Activated B cell treated with CpG ODN at 0.5 μM for 24 hours (primary cell): ENCODE measurements around the gene ITIH4. TPM values are rescaled to one million over a fixed set of nuclear protein-coding genes. Genes with fewer than 3 reads are reported as not detected.

Experiments
- ATAC-seq: fragments of 200-7000 bp; cut with Tn5 transposase; one replicate; pipeline ENCODE4 v1.10.0; 2021; ENCODE audit warnings: low read depth, mild to moderate bottlenecking, moderate library complexity
- CTCF ChIA-PET: fragments of 350-600 bp; sonication (Branson Sonifier 250); formaldehyde crosslinking; loops from one replicate; lab custom pipeline; 2021; ENCODE audit warnings: antibody characterized with exemption; lab: Charles Lee
- POLR2A ChIA-PET: fragments of 350-600 bp; sonication (Branson Sonifier 250); formaldehyde crosslinking; loops from one replicate; lab custom pipeline; 2021; ENCODE audit warnings: antibody characterized with exemption; lab: Charles Lee
- DNase-seq: peaks from one replicate; pipeline ENCODE4 v3.0.0; 2022
- H3K27ac Mint-ChIP-seq: one replicate; pipeline ENCODE4 v1.8.0; 2020; ENCODE audit warnings: mixed read lengths
- H3K27me3 Mint-ChIP-seq: one replicate; pipeline ENCODE4 v1.8.0; 2021; ENCODE audit warnings: mixed read lengths
- H3K36me3 Mint-ChIP-seq: one replicate; pipeline ENCODE4 v1.8.0; 2021; ENCODE audit warnings: low read depth, mixed read lengths
- H3K4me1 Mint-ChIP-seq: one replicate; pipeline ENCODE4 v1.8.0; 2021; ENCODE audit warnings: mixed read lengths
- H3K4me3 Mint-ChIP-seq: one replicate; pipeline ENCODE4 v1.8.0; 2020; ENCODE audit warnings: mild to moderate bottlenecking, mixed read lengths
- H3K9me3 Mint-ChIP-seq: one replicate; pipeline ENCODE4 v1.8.0; 2020; ENCODE audit warnings: mixed read lengths
- intact Hi-C: fragments of 100-400 bp; cut with micrococcal nuclease; formaldehyde crosslinking; loops from one replicate; pipeline ENCODE4 v1.15.1; 2024
- total RNA-seq: library from RNA; stranded (reverse); gene quantifications from 2 replicates; pipeline ENCODE4 v1.2.3, GENCODE V29; 2022
- TF ChIP-seq, protein P1 (sequence below): fragments of 200-600 bp; IDR thresholded peaks from one replicate; pipeline ENCODE4 v1.8.0; 2022; ENCODE audit warnings: antibody characterized with exemption, mild to moderate bottlenecking

The ITIH4 gene
- total RNA-seq, 1 donor from 2014 or later = 15.7 TPM

DNA sequence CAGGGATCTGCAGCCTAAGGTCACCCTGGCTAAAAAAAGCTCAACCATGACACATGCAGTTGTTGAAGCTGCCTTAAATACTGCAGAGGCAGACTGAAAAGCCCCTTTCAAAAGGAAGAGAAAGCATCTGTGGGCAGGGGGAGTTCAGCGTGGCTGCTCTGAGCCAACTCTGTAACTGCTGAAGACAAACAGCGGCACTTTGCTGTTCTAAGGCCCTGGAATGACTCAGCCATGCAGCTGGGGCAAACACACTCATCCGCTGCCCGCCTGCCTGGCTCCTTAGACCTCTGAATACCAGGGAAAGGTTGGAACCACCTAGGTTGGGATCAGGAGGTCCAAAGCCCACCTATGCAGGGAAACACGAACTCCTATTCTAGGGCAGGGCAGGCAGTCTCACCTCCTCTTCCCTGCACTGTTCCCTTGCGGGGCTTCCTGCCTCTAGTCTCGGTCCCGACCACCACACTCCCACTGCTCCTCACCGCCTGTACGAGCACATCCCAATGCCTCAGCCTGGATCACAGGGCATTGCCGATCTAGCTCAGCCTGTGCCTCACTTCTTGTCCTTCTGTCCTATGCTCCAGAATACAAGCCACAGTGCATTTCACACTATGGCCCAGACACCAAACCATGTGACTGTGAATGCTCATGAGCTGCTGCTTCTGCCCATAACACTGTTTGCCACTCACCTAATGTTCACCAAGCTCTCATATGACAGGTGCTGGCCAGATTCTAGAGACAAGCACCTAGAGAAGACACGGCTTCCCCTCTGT lies 10.9 kb upstream of the ITIH4 start:
- H3K4me3 Mint-ChIP-seq = no peak overlapping the region
- H3K27ac Mint-ChIP-seq = no peak overlapping the region
- no peak for DNase-seq
- H3K9me3 Mint-ChIP-seq = no peaks in the 10 kb centered on the region
- ChIA-PET POLR2A (no interaction called here), CTCF (no interaction called here)
- H3K4me1 Mint-ChIP-seq = no peaks in the 10 kb centered on the region
- no peak for ATAC-seq
- no peaks in the 10 kb centered on the region for H3K27me3 Mint-ChIP-seq
- TF ChIP-seq, protein P1, sequence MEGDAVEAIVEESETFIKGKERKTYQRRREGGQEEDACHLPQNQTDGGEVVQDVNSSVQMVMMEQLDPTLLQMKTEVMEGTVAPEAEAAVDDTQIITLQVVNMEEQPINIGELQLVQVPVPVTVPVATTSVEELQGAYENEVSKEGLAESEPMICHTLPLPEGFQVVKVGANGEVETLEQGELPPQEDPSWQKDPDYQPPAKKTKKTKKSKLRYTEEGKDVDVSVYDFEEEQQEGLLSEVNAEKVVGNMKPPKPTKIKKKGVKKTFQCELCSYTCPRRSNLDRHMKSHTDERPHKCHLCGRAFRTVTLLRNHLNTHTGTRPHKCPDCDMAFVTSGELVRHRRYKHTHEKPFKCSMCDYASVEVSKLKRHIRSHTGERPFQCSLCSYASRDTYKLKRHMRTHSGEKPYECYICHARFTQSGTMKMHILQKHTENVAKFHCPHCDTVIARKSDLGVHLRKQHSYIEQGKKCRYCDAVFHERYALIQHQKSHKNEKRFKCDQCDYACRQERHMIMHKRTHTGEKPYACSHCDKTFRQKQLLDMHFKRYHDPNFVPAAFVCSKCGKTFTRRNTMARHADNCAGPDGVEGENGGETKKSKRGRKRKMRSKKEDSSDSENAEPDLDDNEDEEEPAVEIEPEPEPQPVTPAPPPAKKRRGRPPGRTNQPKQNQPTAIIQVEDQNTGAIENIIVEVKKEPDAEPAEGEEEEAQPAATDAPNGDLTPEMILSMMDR = no peak
- peaks cover 55% of the 10 kb centered on the region for H3K36me3 Mint-ChIP-seq
- intact Hi-C loops = no loop called here

GRCh38 chr3:52839892-52840545 lies 9.5 kb upstream of the ITIH4 start:
- ATAC-seq (no peak), DNase-seq (no peak)
- ChIA-PET CTCF (no interaction called here), POLR2A (no interaction called here)
- Mint-ChIP-seq H3K4me1 (no peaks in the 10 kb centered on the region), H3K4me3 (no peak overlapping the region), H3K27ac (no peak overlapping the region), H3K27me3 (no peaks in the 10 kb centered on the region), H3K36me3 (peaks cover 60% of the 10 kb centered on the region), H3K9me3 (no peaks in the 10 kb centered on the region)
- intact Hi-C loops = no loop called here
- TF ChIP-seq, protein P1 = no peak

DNA sequence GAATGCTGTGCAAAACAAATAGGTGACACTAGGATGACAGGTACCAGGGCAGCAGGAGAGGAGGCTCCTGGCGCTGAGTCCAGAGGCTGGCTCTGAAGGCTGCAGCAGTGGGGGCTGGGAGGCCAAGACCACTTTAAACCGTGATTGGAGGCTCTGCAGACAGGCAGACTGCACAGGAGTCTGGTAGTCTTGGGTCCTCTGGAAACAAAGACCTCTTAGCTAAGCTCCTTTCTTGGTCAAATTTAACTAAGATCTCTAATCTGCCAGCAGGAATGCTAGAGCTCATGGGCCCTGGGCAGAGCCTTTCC lies 8.8 kb upstream of the ITIH4 start:
- no peak overlapping the region for H3K27ac Mint-ChIP-seq
- POLR2A ChIA-PET = no interaction called here
- H3K36me3 Mint-ChIP-seq = peaks cover 59% of the 10 kb centered on the region

GRCh38 chr3:52838561-52839267 lies 8.2 kb upstream of the ITIH4 start:
- CTCF ChIA-PET = no interaction called here
- peaks cover 58% of the 10 kb centered on the region for H3K36me3 Mint-ChIP-seq
- intact Hi-C loops = no loop called here
- no peak for DNase-seq
- ATAC-seq = no peak
- POLR2A ChIA-PET = no interaction called here
- no peaks in the 10 kb centered on the region for H3K27me3 Mint-ChIP-seq
- no peak overlapping the region for H3K27ac Mint-ChIP-seq
- TF ChIP-seq, protein P1 = no peak
- H3K4me1 Mint-ChIP-seq = no peaks in the 10 kb centered on the region
- H3K4me3 Mint-ChIP-seq = no peak overlapping the region
- no peaks in the 10 kb centered on the region for H3K9me3 Mint-ChIP-seq

More for the DNA sequence above, 8.8 kb upstream of the ITIH4 start:
- H3K9me3 Mint-ChIP-seq = no peaks in the 10 kb centered on the region
- H3K27me3 Mint-ChIP-seq = no peaks in the 10 kb centered on the region
- no peak overlapping the region for H3K4me3 Mint-ChIP-seq
- H3K4me1 Mint-ChIP-seq = no peaks in the 10 kb centered on the region
- DNase-seq (no peak), ATAC-seq (no peak)
- TF ChIP-seq, protein P1 = no peak
- intact Hi-C loops = no loop called here
- CTCF ChIA-PET = no interaction called here

- DNase-seq (no peak), ATAC-seq (no peak)
- H3K27me3 Mint-ChIP-seq = no peaks in the 10 kb centered on the region
- peaks cover 43% of the 10 kb centered on the region for H3K36me3 Mint-ChIP-seq
- no peaks in the 10 kb centered on the region for H3K9me3 Mint-ChIP-seq
- TF ChIP-seq, protein P1 = no peak
- CTCF ChIA-PET = no interaction called here
- POLR2A ChIA-PET = no interaction called here
- H3K4me3 Mint-ChIP-seq = no peak overlapping the region
- intact Hi-C loops = no loop called here
- H3K27ac Mint-ChIP-seq = no peak overlapping the region
- no peaks in the 10 kb centered on the region for H3K4me1 Mint-ChIP-seq
Observed at GRCh38 chr3:52836986-52837385, 6.5 kb upstream of the ITIH4 start.
